Adrenal gland (tissue), 12 donors: ENCODE measurements around the gene UQCC5. TPM values are rescaled to one million over a fixed set of nuclear protein-coding genes. Genes with fewer than 3 reads are reported as not detected.

Experiments used
- DNase-seq, 7 donors: peaks; one replicate each; pipeline ENCODE4 v3.0.0-alpha.2; 2019 to 2020
- H3K27ac ChIP-seq, 5 donors: fragments of 200-600 bp; sonication (generic) in 4 of 5; 1 replicate in 3 of 5; 2 replicates in 2 of 5; pipeline versions ENCODE4 v1.5.1 to v1.8.0; 2016 to 2020; ENCODE audit warnings: mild to moderate bottlenecking in 1 of 5
- H3K27me3 ChIP-seq: fragments of 200-600 bp; 2 replicates; pipeline ENCODE4 v1.8.0; 2021
- H3K36me3 ChIP-seq, 2 donors: fragments of 200-600 bp; replicated peaks in 1 of 2; 1 replicate in 1 of 2; 2 replicates in 1 of 2; pipeline versions ENCODE4 v1.5.1 to v1.8.0; 2018 to 2022
- H3K4me1 ChIP-seq, 2 donors: fragments of 200-600 bp; replicated peaks in 1 of 2; 1 replicate in 1 of 2; 2 replicates in 1 of 2; pipeline versions ENCODE4 v1.5.1 to v1.8.0; 2018 to 2021
- H3K4me3 ChIP-seq, 4 donors: fragments of 200-600 bp; sonication (generic) in 3 of 4; one replicate each; pipeline ENCODE4 v1.5.1; 2016 to 2018
- H3K9me3 ChIP-seq, 3 donors: fragments of 200-600 bp; sonication (generic) in 1 of 3; replicated peaks in 1 of 3; 1 replicate in 2 of 3; 2 replicates in 1 of 3; pipeline versions ENCODE4 v1.5.1 to v1.8.0; 2016 to 2021
- POLR2A ChIP-seq, 2 donors: fragments of 450-650 bp; IDR thresholded peaks; one replicate each; pipeline ENCODE4 v1.6.1; 2017; ENCODE audit warnings: antibody characterized with exemption in 2 of 2, mild to moderate bottlenecking in 2 of 2, moderate library complexity in 1 of 2
- WGBS, 4 donors: extraction: QIAGEN DNeasy Blood & Tissue Kit in 2 of 4; methylation state at CpG; one replicate each; pipeline versions ENCODE4 v1.1.5 to v1.1.7; 2013 to 2017; 5-methylcytosine and 5-hydroxymethylcytosine counted together
- intact Hi-C, 2 donors: fragments of 100-400 bp; cut with DNase I; formaldehyde crosslinking; loops; one replicate each; pipeline versions ENCODE4 v1.14.1 to v1.15.0; 2022 to 2023
- polyA plus RNA-seq, 3 donors: library from polyadenylated mRNA; stranded (reverse); fragments of 200-250 nt in 2 of 3; fragments of 350-450 nt in 1 of 3; fragmentation: Illumina TruSeq in 1 of 3; extraction: RNeasy Lipid Tissue Mini Kit (QIAGEN cat#74804) in 1 of 3; gene quantifications; one replicate each; pipeline ENCODE4 v1.2.3, GENCODE V29; 2013 to 2014
- total RNA-seq, 9 donors: library from RNA; depleted of rRNA in 4 of 9; stranded (reverse); fragments of >200 nt in 4 of 9; fragments of 120-200 nt in 1 of 9; fragmentation: NEBNext Ultra II Directional in 1 of 9; extraction: Animal tissue kit (Norgen Biotek cat#: 25700) in 1 of 9; gene quantifications; one replicate each; pipeline versions ENCODE4 v1.1.0 to v1.2.4, GENCODE V29; 2013 to 2023
- TF ChIP-seq, protein P1 (sequence below), 6 experiments: fragments of 450-650 bp in 4 of 6; fragments of 200-600 bp in 2 of 6; sonication (generic) in 1 of 6; IDR thresholded peaks; 1 replicate in 5 of 6; 2 replicates in 1 of 6; pipeline versions ENCODE4 v1.5.1 to v1.8.0; 2016 to 2021; ENCODE audit warnings: antibody characterized with exemption in 6 of 6, mild to moderate bottlenecking in 2 of 6, moderate library complexity in 1 of 6
- donor health status: healthy with polysubstance abuse.
- donor health status: Bipolar disorder and iron deficiency.
- donor health status: DM: yes; HTN: yes; CAD: no.
- donor health status: DM: no; HTN: no; CAD: no.
- donor health status: DM: no; HTN: no; CAD: no.
- donor health status: DM: yes; HTN: yes; CAD: no.

Gene UQCC5
- total and polyA plus RNA-seq, 12 donors: 1.1 to 330 (median 72.3) TPM

DNA sequence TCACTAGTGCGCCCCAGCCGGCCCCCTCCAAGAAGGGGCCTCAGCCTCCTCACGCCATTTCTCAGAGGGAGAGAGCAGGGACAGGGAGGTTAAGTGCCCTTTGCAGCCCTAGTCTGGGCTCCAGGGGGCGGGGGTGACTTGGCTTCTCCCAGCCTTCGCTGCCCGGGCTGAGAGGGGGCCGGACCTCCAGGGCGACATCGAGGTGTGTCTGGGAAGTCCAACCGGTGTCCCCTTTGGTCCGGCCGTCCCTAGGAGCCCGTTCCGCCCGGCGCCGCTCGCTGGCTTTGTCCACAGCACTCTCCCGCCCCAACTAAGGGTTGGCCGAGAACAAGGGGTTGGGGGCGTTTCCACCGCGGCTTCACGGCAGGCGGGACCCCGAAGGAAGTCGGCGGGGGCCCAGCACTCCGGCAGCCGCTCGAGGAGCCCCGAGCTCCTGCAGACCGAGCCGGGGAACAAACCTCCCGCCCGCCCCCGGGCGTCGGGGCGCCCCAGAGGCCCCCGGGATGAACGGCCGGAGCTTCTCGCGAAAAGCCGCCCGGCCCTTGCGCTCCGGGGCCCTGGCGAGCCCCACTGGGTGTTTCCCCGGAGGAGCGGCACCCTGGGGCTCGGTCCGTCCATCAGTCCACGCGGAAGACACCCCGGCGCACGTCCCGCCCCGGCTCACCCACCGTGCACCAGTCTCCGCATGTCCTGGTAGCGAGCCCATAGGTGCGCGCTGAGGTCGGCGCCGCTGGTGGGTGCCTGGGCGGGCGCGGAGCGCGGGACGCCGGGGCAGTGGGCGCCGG is 3.4 kb upstream of the UQCC5 start:
- intact Hi-C loops: loop anchor here in 1 of 2 donors (5.0 to 10.0 kb wide), 2 partner anchors 61 to 152 kb away; partner anchors contain the start of genes GNL3 and PBRM1
- H3K36me3 ChIP-seq: peaks cover 0 to 12% of the 10 kb centered on the region in 2 donors
- DNase-seq: peak in 6 of 7 donors; percentile 47 to 74 (median 53)
- no peaks in the 10 kb centered on the region for H3K9me3 ChIP-seq
- WGBS, 4 donors: 0 to 2% (median 1%) methylated on average over 4 to 78 of the region's 78 CpGs
- TF ChIP-seq, protein P1, sequence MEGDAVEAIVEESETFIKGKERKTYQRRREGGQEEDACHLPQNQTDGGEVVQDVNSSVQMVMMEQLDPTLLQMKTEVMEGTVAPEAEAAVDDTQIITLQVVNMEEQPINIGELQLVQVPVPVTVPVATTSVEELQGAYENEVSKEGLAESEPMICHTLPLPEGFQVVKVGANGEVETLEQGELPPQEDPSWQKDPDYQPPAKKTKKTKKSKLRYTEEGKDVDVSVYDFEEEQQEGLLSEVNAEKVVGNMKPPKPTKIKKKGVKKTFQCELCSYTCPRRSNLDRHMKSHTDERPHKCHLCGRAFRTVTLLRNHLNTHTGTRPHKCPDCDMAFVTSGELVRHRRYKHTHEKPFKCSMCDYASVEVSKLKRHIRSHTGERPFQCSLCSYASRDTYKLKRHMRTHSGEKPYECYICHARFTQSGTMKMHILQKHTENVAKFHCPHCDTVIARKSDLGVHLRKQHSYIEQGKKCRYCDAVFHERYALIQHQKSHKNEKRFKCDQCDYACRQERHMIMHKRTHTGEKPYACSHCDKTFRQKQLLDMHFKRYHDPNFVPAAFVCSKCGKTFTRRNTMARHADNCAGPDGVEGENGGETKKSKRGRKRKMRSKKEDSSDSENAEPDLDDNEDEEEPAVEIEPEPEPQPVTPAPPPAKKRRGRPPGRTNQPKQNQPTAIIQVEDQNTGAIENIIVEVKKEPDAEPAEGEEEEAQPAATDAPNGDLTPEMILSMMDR (IDR thresholded peaks at IDR 0.05): no peak
- peak in 1 of 2 donors; percentile 40 for TF ChIP-seq POLR2A (IDR thresholded peaks at IDR 0.05)
- H3K27me3 ChIP-seq: no peaks in the 10 kb centered on the region
- peak overlapping the region in 4 of 5 donors; percentile 14 to 84 (median 56) for H3K27ac ChIP-seq
- peak overlapping the region in 3 of 4 donors; percentile 49 to 92 (median 50) for H3K4me3 ChIP-seq
- H3K4me1 ChIP-seq: peaks cover 30 to 65% of the 10 kb centered on the region in 2 donors

DNA sequence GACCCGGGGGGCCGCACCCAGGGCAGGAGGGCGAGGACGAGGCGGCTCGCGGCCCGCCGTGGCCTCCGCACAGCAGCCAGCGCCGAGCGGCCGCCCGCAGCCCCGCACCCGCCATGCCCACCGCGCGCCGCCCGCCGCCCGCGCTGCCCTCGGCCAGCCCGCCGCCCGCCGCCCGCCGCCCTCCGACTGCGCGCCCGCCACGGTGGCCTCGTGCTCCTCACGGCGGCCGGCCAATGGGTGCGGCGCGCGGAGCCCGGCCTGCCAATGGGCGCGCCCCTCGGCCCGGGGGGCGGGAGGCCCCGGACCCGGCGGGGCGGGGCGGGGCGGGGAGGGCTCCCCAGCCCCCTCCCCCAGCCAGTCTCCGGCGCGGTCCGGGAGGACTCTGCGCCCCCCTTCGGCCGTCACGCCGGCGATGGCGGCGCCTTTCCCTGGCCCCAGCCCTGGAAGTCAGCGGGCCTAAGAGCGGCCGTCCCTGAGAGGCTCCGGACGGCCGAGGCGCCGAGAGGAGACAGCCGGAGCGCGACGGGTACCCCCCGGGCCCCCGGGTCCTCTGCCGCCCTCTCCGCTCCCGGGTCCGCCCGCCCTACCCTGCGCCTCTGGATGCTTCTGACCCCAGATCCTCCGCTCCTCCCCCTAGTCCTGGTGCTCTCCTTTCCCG is 2.7 kb upstream of the UQCC5 start, which contains the start of gene NT5DC2:
TSS of gene NT5DC2 (minus strand) at position 235 of the 658 bp plus-strand sequence. CDS start at position 115, 120 bp downstream.
- H3K4me3 ChIP-seq: peak within 1 kb of the TSS in 3 of 4 donors; percentile 49 to 92 (median 50)
- peaks cover 0 to 5% of the 10 kb centered on the region in 2 donors for H3K36me3 ChIP-seq
- TF ChIP-seq, protein P1 (IDR thresholded peaks at IDR 0.05): no peak
- no peak for TF ChIP-seq POLR2A (IDR thresholded peaks at IDR 0.05)
- H3K9me3 ChIP-seq: no peaks in the 10 kb centered on the region
- intact Hi-C loops: loop anchor here in 1 of 2 donors (5.0 to 10.0 kb wide), 2 partner anchors 61 to 151 kb away; partner anchors contain the start of genes GNL3 and PBRM1
- peaks cover 35 to 70% of the 10 kb centered on the region in 2 donors for H3K4me1 ChIP-seq
- peak; percentile 59 to 79 (median 73) for DNase-seq
- WGBS, 4 donors: 0 to 5% (median 1%) methylated on average over 13 to 91 of the region's 91 CpGs
- H3K27ac ChIP-seq: peak within 1 kb of the TSS in 4 of 5 donors; percentile 41 to 94 (median 66)
- no peaks in the 10 kb centered on the region for H3K27me3 ChIP-seq

DNA sequence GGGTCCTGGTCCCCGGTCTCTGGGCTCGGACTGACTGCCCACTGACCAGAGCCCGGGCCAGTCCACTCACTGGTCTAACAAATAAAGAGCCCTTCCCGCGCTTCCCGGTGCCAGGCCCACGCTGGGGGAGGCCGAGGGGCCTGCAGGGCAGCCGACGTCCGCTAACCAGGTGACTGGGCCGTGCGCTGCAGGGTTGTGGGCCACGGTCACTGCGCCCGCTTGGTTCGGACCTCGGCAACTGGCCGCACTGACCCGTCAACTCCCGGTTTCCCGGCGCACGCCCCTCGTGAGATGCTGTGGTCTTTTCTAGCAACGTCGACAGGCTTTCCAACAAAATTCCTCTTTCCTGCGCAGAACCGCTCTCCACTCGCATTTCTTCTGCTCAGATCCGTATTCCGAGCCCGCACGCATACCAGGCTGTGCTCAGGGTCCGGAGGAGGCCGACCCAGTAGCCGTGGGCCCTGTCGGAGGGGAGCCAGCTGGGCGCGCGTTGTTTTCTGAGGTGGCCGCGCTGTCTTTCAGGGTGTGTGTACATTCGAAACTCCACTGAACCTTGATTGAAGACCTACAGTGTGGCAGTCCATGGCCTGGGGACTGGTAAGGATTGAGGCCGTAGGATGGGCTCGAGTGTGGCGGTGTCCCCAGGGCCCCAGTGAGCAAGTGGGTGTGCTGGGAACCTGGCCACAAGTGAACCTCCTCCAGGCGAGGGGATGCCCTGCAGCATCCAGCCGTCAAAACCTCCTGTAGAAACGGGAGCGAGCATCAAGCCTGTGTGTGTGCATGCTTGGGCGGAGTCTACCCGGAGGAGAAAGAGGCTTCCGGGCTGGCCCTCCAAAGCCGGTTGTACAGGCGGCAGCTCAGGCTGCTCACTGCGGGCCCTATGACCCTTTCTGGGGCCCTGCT is 1.9 kb upstream of the UQCC5 start:
- Histone ChIP-seq H3K9me3 (no peaks in the 10 kb centered on the region), H3K4me3 (peak overlapping the region in 2 of 4 donors; percentile 29 to 92), H3K36me3 (no peaks in the 10 kb centered on the region), H3K27ac (peak overlapping the region in 4 of 5 donors; percentile 41 to 94 (median 66)), H3K4me1 (peaks cover 41 to 74% of the 10 kb centered on the region in 2 donors), H3K27me3 (no peaks in the 10 kb centered on the region)
- intact Hi-C loops: loop anchor here in 1 of 2 donors (5.0 to 10.0 kb wide), 2 partner anchors 62 to 150 kb away; partner anchors contain the start of genes GNL3 and PBRM1
- TF ChIP-seq, protein P1 (IDR thresholded peaks at IDR 0.05): no peak
- no peak for TF ChIP-seq POLR2A (IDR thresholded peaks at IDR 0.05)
- peak; percentile 32 to 84 (median 45) for DNase-seq
- 56 to 66% (median 62%) methylated on average over 40 to 57 of the region's 57 CpGs for whole genome bisulfite sequencing, 4 donors
